CD4-positive, alpha-beta T cell (primary cell): ENCODE data around the gene SETBP1. TPM values are rescaled to one million over a fixed set of nuclear protein-coding genes. Genes with fewer than 3 reads are reported as not detected.

Source experiments
- ATAC-seq: fragments of 200-7000 bp; cut with Tn5 transposase; one replicate; pipeline ENCODE4 v1.10.0; 2022; ENCODE audit warnings: mild to moderate bottlenecking; ENCODE audit not compliant: poor library complexity
- CTCF ChIA-PET: fragments of 350-600 bp; sonication (Branson Sonifier 250); formaldehyde crosslinking; loops from one replicate; lab custom pipeline; 2021; ENCODE audit warnings: antibody characterized with exemption, inconsistent platforms; lab: Charles Lee
- POLR2A ChIA-PET: fragments of 350-600 bp; sonication (Branson Sonifier 250); formaldehyde crosslinking; loops from one replicate; lab custom pipeline; 2021; ENCODE audit warnings: antibody characterized with exemption, inconsistent platforms; lab: Charles Lee
- DNase-seq, 14 experiments: peaks; one replicate each; pipeline ENCODE4 v3.0.0-alpha.2; 2013 to 2020; ENCODE audit warnings: mixed read lengths in 2 of 14
- H3K27ac ChIP-seq, 2 donors: one replicate each; pipeline versions ENCODE4 v1.5.1 to v1.7.0; 2013; ENCODE audit warnings: low read length in 2 of 2, low read depth in 1 of 2, mild to moderate bottlenecking in 1 of 2
- H3K27me3 ChIP-seq, 2 experiments: 1 replicate in 1 of 2; 2 replicates in 1 of 2; pipeline versions ENCODE4 v1.6.1 to v1.7.0; 2013; ENCODE audit warnings: low read length in 2 of 2, control low read depth in 1 of 2, mild to moderate bottlenecking in 1 of 2, moderate library complexity in 1 of 2; ENCODE audit not compliant: insufficient read depth in 2 of 2, control insufficient read depth in 1 of 2
- H3K36me3 ChIP-seq: one replicate; pipeline ENCODE4 v1.6.1; 2013; ENCODE audit warnings: low read length, control low read depth; ENCODE audit not compliant: insufficient read depth
- H3K4me1 ChIP-seq: one replicate; pipeline ENCODE4 v1.6.1; 2013; ENCODE audit warnings: low read length, control low read depth; ENCODE audit not compliant: insufficient read depth
- H3K4me3 ChIP-seq: one replicate; pipeline ENCODE4 v1.5.1; 2013; ENCODE audit warnings: mild to moderate bottlenecking, low read length, moderate library complexity
- H3K9me3 ChIP-seq, 2 experiments: 1 replicate in 1 of 2; 2 replicates in 1 of 2; pipeline versions ENCODE4 v1.6.1 to v1.7.0; 2013; ENCODE audit warnings: low read length in 2 of 2, mild to moderate bottlenecking in 2 of 2, control low read depth in 1 of 2, moderate library complexity in 1 of 2; ENCODE audit not compliant: control insufficient read depth in 1 of 2, insufficient read depth in 1 of 2
- H3K27ac Mint-ChIP-seq: one replicate; pipeline ENCODE4 v1.8.0; 2020; ENCODE audit warnings: mixed read lengths
- H3K27me3 Mint-ChIP-seq: one replicate; pipeline ENCODE4 v1.8.0; 2021; ENCODE audit warnings: mixed read lengths
- H3K36me3 Mint-ChIP-seq: one replicate; pipeline ENCODE4 v1.8.0; 2021; ENCODE audit warnings: low read depth, mixed read lengths
- H3K4me1 Mint-ChIP-seq: one replicate; pipeline ENCODE4 v1.8.0; 2021; ENCODE audit warnings: low read depth, mixed read lengths
- H3K4me3 Mint-ChIP-seq: one replicate; pipeline ENCODE4 v1.8.0; 2020; ENCODE audit warnings: mild to moderate bottlenecking, mixed read lengths
- H3K9me3 Mint-ChIP-seq: one replicate; pipeline ENCODE4 v1.8.0; 2020; ENCODE audit warnings: mixed read lengths
- intact Hi-C, 2 experiments: fragments of 100-400 bp; cut with DNase I in 1 of 2; cut with micrococcal nuclease in 1 of 2; formaldehyde crosslinking; loops; one replicate each; pipeline versions ENCODE4 v1.15.1 to v1.9.0; 2023 to 2025; cut with DNase I, micrococcal nuclease
- total RNA-seq, 174 experiments: library from RNA in 2 of 174; stranded (reverse) in 2 of 174; gene quantifications; one replicate each; pipeline ENCODE4 v1.2.3 and lab custom pipeline; 2021 to 2026
- TF ChIP-seq, protein P1 (sequence below): fragments of 200-600 bp; IDR thresholded peaks from one replicate; pipeline ENCODE4 v1.8.0; 2022; ENCODE audit warnings: antibody characterized with exemption, mild to moderate bottlenecking

The SETBP1 gene
- total RNA-seq, 2 experiments from 2014 or later = 0.25 to 0.41 TPM

DNA sequence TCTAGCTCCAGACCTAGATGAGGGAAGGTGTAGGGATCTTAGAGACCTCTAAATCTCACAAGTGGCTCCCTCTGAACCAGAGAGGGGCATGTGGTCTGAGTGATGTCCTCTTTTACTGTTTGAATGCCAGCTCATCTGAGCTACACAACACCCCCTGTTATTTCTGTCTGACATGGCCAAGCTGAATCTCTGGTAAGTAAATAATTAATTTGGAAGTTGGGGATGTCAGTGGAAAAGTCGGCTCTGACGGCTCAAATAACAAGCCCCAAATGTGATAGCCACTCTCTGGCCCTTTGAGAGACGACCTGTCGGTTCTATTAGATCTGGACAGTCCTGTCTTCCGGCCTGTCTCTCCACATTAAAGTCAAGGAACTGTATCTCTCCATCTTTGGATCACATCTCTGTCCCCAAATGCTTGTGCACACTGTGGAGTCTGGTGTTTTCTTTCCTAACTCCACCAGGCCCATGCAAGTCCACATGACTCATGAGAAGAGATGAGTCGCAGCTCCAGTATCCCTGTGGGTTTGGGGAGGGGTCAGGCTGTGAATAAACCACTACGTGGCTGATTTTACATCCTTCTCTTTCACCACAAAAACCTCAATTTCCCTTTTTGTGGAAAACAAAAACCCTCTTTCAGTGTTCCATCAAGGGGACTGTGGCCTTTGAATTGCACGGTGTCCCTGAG, 52.5 kb downstream of the SETBP1 start:
- Mint-ChIP-seq H3K27ac (no peak overlapping the region), H3K27me3 (no peaks in the 10 kb centered on the region), H3K4me1 (no peaks in the 10 kb centered on the region), H3K4me3 (no peak overlapping the region), H3K36me3 (no peaks in the 10 kb centered on the region), H3K9me3 (no peaks in the 10 kb centered on the region)
- Histone ChIP-seq H3K4me1 (peaks cover 8% of the 10 kb centered on the region), H3K9me3 (no peaks in the 10 kb centered on the region), H3K36me3 (no peaks in the 10 kb centered on the region), H3K27me3 (no peaks in the 10 kb centered on the region), H3K27ac (no peak overlapping the region), H3K4me3 (no peak overlapping the region)
- CTCF ChIA-PET = no interaction called here
- intact Hi-C loops = no loop called here
- ATAC-seq (no peak), DNase-seq (peak in 2 of 14 experiments; percentile 55 to 70)
- POLR2A ChIA-PET = no interaction called here
- TF ChIP-seq, protein P1, sequence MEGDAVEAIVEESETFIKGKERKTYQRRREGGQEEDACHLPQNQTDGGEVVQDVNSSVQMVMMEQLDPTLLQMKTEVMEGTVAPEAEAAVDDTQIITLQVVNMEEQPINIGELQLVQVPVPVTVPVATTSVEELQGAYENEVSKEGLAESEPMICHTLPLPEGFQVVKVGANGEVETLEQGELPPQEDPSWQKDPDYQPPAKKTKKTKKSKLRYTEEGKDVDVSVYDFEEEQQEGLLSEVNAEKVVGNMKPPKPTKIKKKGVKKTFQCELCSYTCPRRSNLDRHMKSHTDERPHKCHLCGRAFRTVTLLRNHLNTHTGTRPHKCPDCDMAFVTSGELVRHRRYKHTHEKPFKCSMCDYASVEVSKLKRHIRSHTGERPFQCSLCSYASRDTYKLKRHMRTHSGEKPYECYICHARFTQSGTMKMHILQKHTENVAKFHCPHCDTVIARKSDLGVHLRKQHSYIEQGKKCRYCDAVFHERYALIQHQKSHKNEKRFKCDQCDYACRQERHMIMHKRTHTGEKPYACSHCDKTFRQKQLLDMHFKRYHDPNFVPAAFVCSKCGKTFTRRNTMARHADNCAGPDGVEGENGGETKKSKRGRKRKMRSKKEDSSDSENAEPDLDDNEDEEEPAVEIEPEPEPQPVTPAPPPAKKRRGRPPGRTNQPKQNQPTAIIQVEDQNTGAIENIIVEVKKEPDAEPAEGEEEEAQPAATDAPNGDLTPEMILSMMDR = no peak

DNA sequence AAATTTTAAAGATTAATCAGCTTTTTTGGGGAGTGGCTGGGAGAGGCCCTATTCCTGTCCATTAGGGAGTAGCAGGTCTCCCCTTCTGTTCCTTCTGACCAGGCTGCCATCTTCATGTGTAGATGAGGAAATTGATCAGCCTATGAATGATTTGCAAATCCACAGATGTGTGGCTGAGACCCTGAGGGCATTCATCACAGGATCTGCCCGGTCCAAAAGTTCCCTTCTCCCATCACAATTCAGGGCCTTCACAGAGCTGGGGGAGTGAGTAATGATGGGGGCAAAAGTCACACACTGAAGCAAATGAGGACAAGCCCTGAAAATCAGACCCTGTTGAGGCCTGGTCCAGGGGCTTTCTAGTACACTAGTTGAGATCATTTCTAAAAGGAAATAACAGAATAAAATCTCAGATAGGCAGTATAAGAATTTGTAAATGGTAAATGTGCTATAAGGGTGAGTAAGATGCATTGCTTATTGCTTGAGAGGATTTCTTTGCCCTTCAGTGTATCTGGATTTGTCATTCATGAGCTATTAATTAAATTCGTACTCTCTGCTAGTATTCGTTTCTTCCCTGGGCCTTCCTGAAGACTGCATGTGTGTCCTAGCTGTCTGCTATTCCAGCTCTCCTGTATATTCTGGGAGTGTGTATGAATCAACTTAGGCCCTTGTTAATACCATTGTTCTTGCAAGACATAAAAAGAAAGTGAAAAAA, 53.2 kb downstream of the SETBP1 start:
- Mint-ChIP-seq H3K9me3 (no peaks in the 10 kb centered on the region), H3K27ac (no peak overlapping the region), H3K4me3 (no peak overlapping the region), H3K36me3 (no peaks in the 10 kb centered on the region), H3K27me3 (no peaks in the 10 kb centered on the region), H3K4me1 (no peaks in the 10 kb centered on the region)
- TF ChIP-seq, protein P1 = no peak
- no peak for ATAC-seq
- ChIA-PET CTCF (no interaction called here), POLR2A (no interaction called here)
- H3K4me3 ChIP-seq = no peak overlapping the region
- peaks cover 8% of the 10 kb centered on the region for H3K4me1 ChIP-seq
- no peaks in the 10 kb centered on the region for H3K27me3 ChIP-seq
- intact Hi-C loops = no loop called here
- H3K9me3 ChIP-seq = no peaks in the 10 kb centered on the region
- H3K36me3 ChIP-seq = no peaks in the 10 kb centered on the region
- H3K27ac ChIP-seq = no peak overlapping the region
- no peak for DNase-seq

DNA sequence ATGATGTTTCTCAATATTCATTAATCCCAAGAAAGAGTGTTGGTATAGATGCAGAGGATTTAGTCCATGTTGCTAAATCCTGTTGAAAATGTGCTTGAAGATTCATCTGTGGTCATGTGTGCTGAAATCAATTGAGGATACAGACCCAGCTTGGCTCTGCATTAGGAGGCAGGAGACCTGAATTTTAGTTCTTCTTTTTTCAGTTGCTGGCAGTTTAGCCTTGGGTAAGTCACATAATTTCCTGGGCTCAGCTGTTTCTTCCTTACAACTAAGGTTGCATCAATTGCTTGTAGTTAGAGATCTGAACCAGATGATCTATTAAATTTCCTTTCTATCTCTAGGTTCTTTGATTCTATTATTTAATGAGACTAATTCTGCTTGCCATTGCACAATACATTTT, 54.4 kb downstream of the SETBP1 start:
- H3K4me1 Mint-ChIP-seq = no peaks in the 10 kb centered on the region
- H3K27me3 Mint-ChIP-seq = no peaks in the 10 kb centered on the region
- H3K4me3 ChIP-seq = no peak overlapping the region
- no peak overlapping the region for H3K27ac ChIP-seq
- POLR2A ChIA-PET = no interaction called here
- H3K36me3 Mint-ChIP-seq = no peaks in the 10 kb centered on the region
- TF ChIP-seq, protein P1 = no peak
- DNase-seq = no peak
- H3K27ac Mint-ChIP-seq = no peak overlapping the region
- no peak overlapping the region for H3K4me3 Mint-ChIP-seq
- CTCF ChIA-PET = no interaction called here
- H3K27me3 ChIP-seq = no peaks in the 10 kb centered on the region
- H3K9me3 ChIP-seq = no peaks in the 10 kb centered on the region
- H3K9me3 Mint-ChIP-seq = no peaks in the 10 kb centered on the region
- H3K4me1 ChIP-seq = peaks cover 8% of the 10 kb centered on the region
- no peak for ATAC-seq
- no peaks in the 10 kb centered on the region for H3K36me3 ChIP-seq
- intact Hi-C loops = no loop called here
